Upper lobe of right lung (tissue), 1 donor: Measurements from ENCODE around the gene NUDT17. TPM values are rescaled to one million over a fixed set of nuclear protein-coding genes. Genes with fewer than 3 reads are reported as not detected.

Experiments used
- ATAC-seq: fragments of 200-7000 bp; cut with Tn5 transposase; one replicate; pipeline ENCODE4 v1.9.1; 2020; ENCODE audit warnings: mild to moderate bottlenecking, moderate library complexity
- DNase-seq: peaks from one replicate; pipeline ENCODE4 v3.0.0-alpha.2; 2020
- H3K27ac ChIP-seq: fragments of 200-600 bp; one replicate; pipeline ENCODE4 v1.8.0; 2022
- H3K27me3 ChIP-seq: fragments of 200-600 bp; one replicate; pipeline ENCODE4 v1.8.0; 2022; ENCODE audit warnings: mild to moderate bottlenecking
- H3K36me3 ChIP-seq: fragments of 200-600 bp; one replicate; pipeline ENCODE4 v1.8.0; 2022
- H3K4me1 ChIP-seq: fragments of 200-600 bp; one replicate; pipeline ENCODE4 v1.8.0; 2022
- H3K4me3 ChIP-seq: fragments of 200-600 bp; one replicate; pipeline ENCODE4 v1.8.0; 2022; ENCODE audit warnings: mild to moderate bottlenecking
- H3K9me3 ChIP-seq: fragments of 200-600 bp; one replicate; pipeline ENCODE4 v1.8.0; 2022
- CTCF ChIP-seq: fragments of 200-600 bp; IDR thresholded peaks from one replicate; pipeline ENCODE4 v1.8.0; 2022; ENCODE audit warnings: antibody characterized with exemption
- intact Hi-C: fragments of 100-400 bp; cut with DNase I; formaldehyde crosslinking; loops from one replicate; pipeline ENCODE4 v1.11.0; 2022
- long read RNA-seq: library from polyadenylated mRNA; unstranded; transcript quantifications from one replicate; pipeline ENCODE4 v2.0.0, GENCODE V29; 2021
- total RNA-seq: library from RNA; stranded (reverse); fragmentation: NEBNext Ultra II Directional; extraction: Animal tissue kit (Norgen Biotek cat#: 25700); gene quantifications from one replicate; pipeline ENCODE4 v1.2.1, GENCODE V29; 2021
- donor health status: DM: no; HTN: yes; CAD: no; lungs with severe emphysema.

Gene NUDT17
- 1.8 TPM for total RNA-seq
- long read RNA-seq, partial matches to known transcripts = 0 of 7 reads
- long read RNA-seq, other reads (novel, unspliced or antisense) = 7 of 7 reads

GRCh38 chr1:145845514-145846161 lies at the start of gene NUDT17:
Gene NUDT17, plus strand, starts transcription at chr1:145845630. Its CDS starts 11 bp downstream, at chr1:145845641.
- ATAC-seq (peak; percentile 91), DNase-seq (peak; percentile 92)
- Histone ChIP-seq H3K27me3 (no peaks in the 10 kb centered on the region), H3K4me1 (peaks cover 16% of the 10 kb centered on the region), H3K27ac (peak within 1 kb of the TSS; percentile 75), H3K9me3 (no peaks in the 10 kb centered on the region), H3K4me3 (peak within 1 kb of the TSS; percentile 66), H3K36me3 (peaks cover 55% of the 10 kb centered on the region)
- intact Hi-C loops = loop anchor here (10.0 kb wide), 1 partner anchor 69 kb away; the partner anchor contains the start of genes ITGA10 and PEX11B
- TF ChIP-seq CTCF = peak; percentile 98

- Histone ChIP-seq H3K36me3 (peaks cover 10% of the 10 kb centered on the region), H3K4me3 (no peak overlapping the region), H3K27ac (no peak overlapping the region), H3K27me3 (no peaks in the 10 kb centered on the region), H3K4me1 (peaks cover 10% of the 10 kb centered on the region), H3K9me3 (no peaks in the 10 kb centered on the region)
- DNase-seq (no peak), ATAC-seq (no peak)
- intact Hi-C loops = no loop called here
- TF ChIP-seq CTCF = no peak
These were observed 48.7 kb upstream of the NUDT17 start for GRCh38 chr1:145796753-145797152.

DNA sequence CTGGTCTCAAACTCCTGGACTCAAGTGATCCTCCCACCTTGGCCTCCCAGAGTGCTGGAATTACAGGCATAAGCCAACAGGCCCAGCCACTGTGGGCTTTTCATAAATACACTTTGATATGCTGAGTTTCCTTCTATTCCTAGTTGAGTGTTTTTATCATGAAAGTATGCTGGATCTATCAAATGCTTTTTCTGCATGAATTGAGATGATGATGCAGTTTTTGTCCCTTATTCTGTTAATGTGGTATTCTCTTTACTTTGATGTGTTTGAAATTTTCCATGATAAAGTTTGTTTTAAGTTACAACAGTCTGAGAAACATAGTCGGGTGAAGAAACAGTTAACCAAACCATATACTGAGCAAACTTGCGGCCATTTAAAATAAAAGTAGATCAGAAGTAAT lies 45.6 kb upstream of the NUDT17 start:
- intact Hi-C loops = no loop called here
- H3K36me3 ChIP-seq = no peaks in the 10 kb centered on the region
- H3K27me3 ChIP-seq = no peaks in the 10 kb centered on the region
- H3K4me1 ChIP-seq = peaks cover 25% of the 10 kb centered on the region
- ATAC-seq (no peak), DNase-seq (no peak)
- no peak overlapping the region for H3K27ac ChIP-seq
- TF ChIP-seq CTCF = no peak
- H3K4me3 ChIP-seq = no peak overlapping the region
- H3K9me3 ChIP-seq = no peaks in the 10 kb centered on the region

DNA sequence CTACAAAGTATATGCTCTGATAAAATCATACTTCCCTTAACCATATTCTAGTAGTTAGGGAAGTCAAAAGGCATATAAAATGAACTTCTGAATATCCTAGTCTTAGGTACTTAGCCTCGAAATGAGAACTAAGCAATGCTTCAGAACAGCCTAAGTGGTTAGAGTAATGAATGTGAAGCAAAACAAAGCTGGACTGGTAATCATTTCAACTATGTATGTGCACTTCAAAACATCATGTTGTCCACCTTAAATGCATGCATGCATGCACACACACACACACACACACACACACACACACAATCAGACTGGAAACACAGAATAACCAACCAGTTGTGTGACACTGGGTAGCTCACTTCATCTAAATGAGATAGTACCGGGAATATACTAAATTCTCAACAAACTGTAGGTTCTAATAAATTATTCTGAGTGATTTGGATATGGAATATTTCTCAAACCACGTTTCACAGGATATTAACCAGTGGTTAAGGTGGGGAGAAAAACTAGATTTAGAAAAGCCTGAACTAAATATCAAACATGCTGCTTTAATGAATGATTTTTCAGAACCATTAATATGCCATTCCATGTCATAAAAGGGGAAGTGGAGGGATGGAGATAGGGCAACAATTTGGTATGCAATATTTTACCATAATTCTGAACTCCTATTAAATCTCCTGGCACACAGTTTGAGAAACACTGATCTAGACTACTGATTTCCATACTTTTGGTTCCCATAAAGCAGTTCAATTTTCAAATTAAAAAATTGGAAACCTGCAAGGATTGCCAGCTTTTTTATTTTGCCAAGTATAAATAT lies 41.0 kb upstream of the NUDT17 start:
- no peaks in the 10 kb centered on the region for H3K27me3 ChIP-seq
- H3K36me3 ChIP-seq = no peaks in the 10 kb centered on the region
- no peak overlapping the region for H3K4me3 ChIP-seq
- H3K27ac ChIP-seq = no peak overlapping the region
- ATAC-seq (no peak), DNase-seq (no peak)
- H3K9me3 ChIP-seq = no peaks in the 10 kb centered on the region
- no peak for TF ChIP-seq CTCF
- intact Hi-C loops = no loop called here
- H3K4me1 ChIP-seq = peaks cover 28% of the 10 kb centered on the region

- Histone ChIP-seq H3K27ac (no peak overlapping the region), H3K4me1 (peaks cover 25% of the 10 kb centered on the region), H3K27me3 (no peaks in the 10 kb centered on the region), H3K36me3 (no peaks in the 10 kb centered on the region), H3K9me3 (no peaks in the 10 kb centered on the region), H3K4me3 (no peak overlapping the region)
- DNase-seq (no peak), ATAC-seq (no peak)
- TF ChIP-seq CTCF = no peak
- intact Hi-C loops = no loop called here
These were observed 40.4 kb upstream of the NUDT17 start for GRCh38 chr1:145805057-145805456.
